ENCODE results near the gene SDK1.

SDK1 gene

GRCh38 chr7:4244041-4244440 is 943.0 kb downstream of the SDK1 start:
- no peak for TF ChIP-seq CTCF (IDR thresholded peaks at IDR 0.05; ENCODE audit: extremely low read depth, missing control alignments)
- no peak for DNase-seq (ENCODE audit: low spot score)

- DNase-seq (ENCODE audit: low spot score) = no peak
- no peak for TF ChIP-seq CTCF (IDR thresholded peaks at IDR 0.05; ENCODE audit: extremely low read depth, missing control alignments)
Measured at GRCh38 chr7:4244635-4245034, 943.6 kb downstream of the SDK1 start.

GRCh38 chr7:4245135-4245865 is 944.2 kb downstream of the SDK1 start:
- no peak for DNase-seq (ENCODE audit: low spot score)
- TF ChIP-seq CTCF (IDR thresholded peaks at IDR 0.05; ENCODE audit: extremely low read depth, missing control alignments) = no peak

GRCh38 chr7:4245866-4246470 is 944.9 kb downstream of the SDK1 start:
- DNase-seq (ENCODE audit: low spot score) = no peak

GRCh38 chr7:4246536-4246935 is 945.5 kb downstream of the SDK1 start:
- no peak for DNase-seq (ENCODE audit: low spot score)
- no peak for TF ChIP-seq CTCF (IDR thresholded peaks at IDR 0.05; ENCODE audit: extremely low read depth, missing control alignments)

More at GRCh38 chr7:4245866-4246470, 944.9 kb downstream of the SDK1 start:
- no peak for TF ChIP-seq CTCF (IDR thresholded peaks at IDR 0.05; ENCODE audit: extremely low read depth, missing control alignments)

- no peak for DNase-seq (ENCODE audit: low spot score)
- TF ChIP-seq CTCF (IDR thresholded peaks at IDR 0.05; ENCODE audit: extremely low read depth, missing control alignments) = no peak
Measured at GRCh38 chr7:4247106-4247876, 946.2 kb downstream of the SDK1 start.

- DNase-seq (ENCODE audit: low spot score) = no peak
- TF ChIP-seq CTCF (IDR thresholded peaks at IDR 0.05; ENCODE audit: extremely low read depth, missing control alignments) = no peak
Measured at GRCh38 chr7:4248295-4248694, 947.2 kb downstream of the SDK1 start.

Measured in GM20000 (cell line).